Stimulated activated CD4-positive, alpha-beta T cell treated with anti-CD3 and anti-CD28 coated beads, TNF-alpha, amount 100 ng/mL, for 48 hours (primary cell): ENCODE data around the gene CBLN1.

ENCODE experiments used
- DNase-seq, 3 donors: peaks; one replicate each; pipeline ENCODE4 v3.0.0-alpha.2; 2020; ENCODE audit warnings: low read depth in 3 of 3

The CBLN1 gene

GRCh38 chr16:49281480-49281842, at the start of gene CBLN1:
Gene CBLN1, minus strand, starts transcription at chr16:49281838. Its CDS starts 373 bp downstream, at chr16:49281465.
- no peak for DNase-seq

- no peak for DNase-seq
Observed at GRCh38 chr16:49330562-49331201, 49.0 kb upstream of the CBLN1 start.

- no peak for DNase-seq
Observed at GRCh38 chr16:49328325-49328724, 46.7 kb upstream of the CBLN1 start.

GRCh38 chr16:49327466-49327865, 45.8 kb upstream of the CBLN1 start:
- no peak for DNase-seq

- no peak for DNase-seq
Observed at GRCh38 chr16:49324703-49325102, 43.1 kb upstream of the CBLN1 start.

- DNase-seq = no peak
Observed at GRCh38 chr16:49315602-49316001, 34.0 kb upstream of the CBLN1 start.

GRCh38 chr16:49312389-49312985, 30.8 kb upstream of the CBLN1 start:
- no peak for DNase-seq

- no peak for DNase-seq
Observed at GRCh38 chr16:49311823-49312222, 30.2 kb upstream of the CBLN1 start.

- DNase-seq = no peak
Observed at GRCh38 chr16:49307176-49307575, 25.5 kb upstream of the CBLN1 start.

GRCh38 chr16:49305406-49305805, 23.8 kb upstream of the CBLN1 start:
- DNase-seq = no peak

GRCh38 chr16:49292413-49292812, 10.8 kb upstream of the CBLN1 start:
- no peak for DNase-seq

GRCh38 chr16:49287572-49287971, 5.9 kb upstream of the CBLN1 start:
- DNase-seq = no peak

- no peak for DNase-seq
Observed at GRCh38 chr16:49284962-49285361, 3.3 kb upstream of the CBLN1 start.

- DNase-seq = no peak
Observed at GRCh38 chr16:49283376-49284049, 1.9 kb upstream of the CBLN1 start.

GRCh38 chr16:49282690-49283375, 1.2 kb upstream of the CBLN1 start:
- DNase-seq = no peak

GRCh38 chr16:49281843-49282642, 405 bp upstream of the CBLN1 start:
- DNase-seq = peak; percentile 52 to 76 (median 62)

GRCh38 chr16:49280841-49281371, 732 bp downstream of the CBLN1 start:
- no peak for DNase-seq

GRCh38 chr16:49280105-49280741, 1.4 kb downstream of the CBLN1 start:
- DNase-seq = no peak

- no peak for DNase-seq
Observed at GRCh38 chr16:49278944-49279725, 2.5 kb downstream of the CBLN1 start.

- no peak for DNase-seq
Observed at GRCh38 chr16:49278567-49278827, 3.1 kb downstream of the CBLN1 start.
